HepG2 (cell line): ENCODE measurements around the gene AHCTF1. TPM values are rescaled to one million over a fixed set of nuclear protein-coding genes. Genes with fewer than 3 reads are reported as not detected.

Experiments
- CEBPB ChIP-seq: IDR thresholded peaks from 2 replicates; pipeline ENCODE4 v1.6.1; 2011; ENCODE audit warnings: low read depth, low read length, improper control_type of control experiment, borderline replicate concordance
- CEBPG ChIP-seq: IDR thresholded peaks from 2 replicates; pipeline ENCODE4 v1.6.1; 2016
- FOXA1 ChIP-seq, 2 experiments: fragments of 450-650 bp in 1 of 2; sonication (generic) in 1 of 2; formaldehyde crosslinking in 1 of 2; IDR thresholded peaks; 2 replicates each; pipeline versions ENCODE4 v1.4.0 to v1.6.1; 2016 to 2020; ENCODE audit warnings: missing genetic modification reagents in 1 of 2
- GMEB2 ChIP-seq: IDR thresholded peaks from 2 replicates; pipeline ENCODE4 v1.6.1; 2016; ENCODE audit warnings: missing biosample characterization, missing genetic modification reagents, low read depth
- GTF2F1 ChIP-seq: fragments of 150-350 bp; IDR thresholded peaks from 2 replicates; pipeline ENCODE4 v1.6.1; 2014; ENCODE audit warnings: low read length
- HMG20A ChIP-seq: IDR thresholded peaks from 2 replicates; pipeline ENCODE4 v1.6.1; 2016; ENCODE audit warnings: borderline replicate concordance
- KAT8 ChIP-seq: IDR thresholded peaks from 2 replicates; pipeline ENCODE4 v1.6.1; 2016; ENCODE audit warnings: missing genetic modification reagents, missing compliant biosample characterization
- MXI1 ChIP-seq: IDR thresholded peaks from 3 replicates; pipeline ENCODE4 v1.6.1; 2012; ENCODE audit warnings: low read depth, low read length, inconsistent platforms, borderline replicate concordance
- NKX3-1 ChIP-seq: sonication (generic); formaldehyde crosslinking; IDR thresholded peaks from 2 replicates; pipeline ENCODE4 v1.5.0; 2020; ENCODE audit warnings: missing genetic modification reagents
- PAWR ChIP-seq: sonication (generic); formaldehyde crosslinking; IDR thresholded peaks from 2 replicates; pipeline ENCODE4 v1.4.0; 2020; ENCODE audit warnings: missing genetic modification reagents, mild to moderate bottlenecking, borderline replicate concordance
- PBX3 ChIP-seq: sonication (generic); formaldehyde crosslinking; IDR thresholded peaks from 2 replicates; pipeline ENCODE4 v1.8.1; 2023; ENCODE audit warnings: missing genetic modification reagents, inconsistent platforms, borderline replicate concordance
- PCBP2 ChIP-seq: fragments of 200-400 bp; formaldehyde crosslinking; optimal IDR thresholded peaks from 2 replicates; pipeline ENCODE3; 2018; ENCODE audit warnings: low read length, low read depth; ENCODE audit not compliant: poor library complexity, severe bottlenecking
- PITX1 ChIP-seq: sonication (generic); formaldehyde crosslinking; IDR thresholded peaks from 2 replicates; pipeline ENCODE4 v1.5.1; 2020; ENCODE audit warnings: mild to moderate bottlenecking, missing genetic modification reagents
- SAP130 ChIP-seq: IDR thresholded peaks from 2 replicates; pipeline ENCODE4 v1.6.1; 2016; ENCODE audit warnings: low read depth
- SMC3 ChIP-seq: IDR thresholded peaks from 2 replicates; pipeline ENCODE4 v1.6.1; 2011; ENCODE audit warnings: low read length, improper control_type of control experiment
- SOX13 ChIP-seq, 3 experiments: fragments of 450-650 bp in 1 of 3; sonication (generic) in 1 of 3; formaldehyde crosslinking in 1 of 3; IDR thresholded peaks in 2 of 3; conservative IDR thresholded peaks in 1 of 3; 2 replicates each; pipeline versions ENCODE4 v1.5.0 to v1.6.1; 2016 to 2020; ENCODE audit warnings: antibody characterized with exemption in 1 of 3, mild to moderate bottlenecking in 1 of 3, missing compliant biosample characterization in 1 of 3, missing genetic modification reagents in 1 of 3, moderate library complexity in 1 of 3
- SOX5 ChIP-seq: IDR thresholded peaks from 2 replicates; pipeline ENCODE4 v1.6.1; 2016; ENCODE audit warnings: borderline replicate concordance
- TAF15 ChIP-seq: fragments of 200-400 bp; formaldehyde crosslinking; IDR thresholded peaks from one replicate; pipeline ENCODE4 v1.6.1; 2018; ENCODE audit warnings: mild to moderate bottlenecking, low read depth, low read length; ENCODE audit not compliant: poor library complexity, severe bottlenecking
- TFE3 ChIP-seq: IDR thresholded peaks from 2 replicates; pipeline ENCODE4 v1.6.1; 2016
- ZBTB8A ChIP-seq: sonication (generic); formaldehyde crosslinking; IDR thresholded peaks from 2 replicates; pipeline ENCODE4 v1.4.0; 2020; ENCODE audit warnings: mild to moderate bottlenecking, low read depth, missing genetic modification reagents, borderline replicate concordance
- ZNF12 ChIP-seq: sonication (generic); formaldehyde crosslinking; IDR thresholded peaks from 2 replicates; pipeline ENCODE4 v1.5.0; 2020; ENCODE audit warnings: missing genetic modification reagents
- ZNF331 ChIP-seq: sonication (generic); formaldehyde crosslinking; IDR thresholded peaks from 2 replicates; pipeline ENCODE4 v1.4.0; 2020; ENCODE audit warnings: missing genetic modification reagents
- ZNF496 ChIP-seq: sonication (generic); formaldehyde crosslinking; IDR thresholded peaks from 2 replicates; pipeline ENCODE4 v1.8.1; 2023; ENCODE audit warnings: mild to moderate bottlenecking, moderate library complexity, missing genetic modification reagents; ENCODE audit not compliant: insufficient replicate concordance
- ZNF512 ChIP-seq: sonication (generic); formaldehyde crosslinking; IDR thresholded peaks from 2 replicates; pipeline ENCODE4 v1.4.0; 2020; ENCODE audit warnings: mild to moderate bottlenecking, missing genetic modification reagents
- ZNF674 ChIP-seq: sonication (generic); formaldehyde crosslinking; IDR thresholded peaks from 2 replicates; pipeline ENCODE4 v1.5.0; 2020; ENCODE audit warnings: low read depth, mild to moderate bottlenecking, missing genetic modification reagents
- polyA plus RNA-seq, 8 experiments: library from polyadenylated mRNA; depleted of rRNA in 3 of 8; stranded (reverse) in 7 of 8; unstranded in 1 of 8; fragments of >200 nt; fragmentation: Illumina TruSeq in 4 of 8; extraction: Trizol in 4 of 8; gene quantifications; 2 replicates each; pipeline versions ENCODE4 v1.2.1 to v1.2.3, GENCODE V29; 2011 to 2016; ENCODE audit warnings: low read depth in 4 of 8, missing spikeins in 1 of 8, mixed read lengths in 1 of 8; ENCODE audit not compliant: insufficient read depth in 1 of 8
- total RNA-seq, 5 experiments: library from RNA; depleted of rRNA; stranded (reverse); fragments of >200 nt; fragmentation: Illumina TruSeq; extraction: Trizol; gene quantifications; 2 replicates each; pipeline ENCODE4 v1.2.3, GENCODE V29; 2016; ENCODE audit warnings: low read depth in 1 of 5

AHCTF1 gene
- total and polyA plus RNA-seq, 2 of the 13 experiments (the other 11 are each of a cell fraction or from before 2014, with no cell fraction given) = 16.6 to 45.9 TPM

GRCh38 chr1:246906833-246907232 is 24.9 kb downstream of the AHCTF1 start (continued):
- no peak for TF ChIP-seq PBX3 (CRISPR knock-in tag)
- no peak for TF ChIP-seq ZNF674 (CRISPR knock-in tag)
- TF ChIP-seq TFE3 = no peak
- peak; percentile 34; the same call in 1 of the 2 replicates for TF ChIP-seq CEBPB
- no peak for TF ChIP-seq ZBTB8A (CRISPR knock-in tag)
- TF ChIP-seq NKX3-1 (CRISPR knock-in tag) = no peak
- TF ChIP-seq MXI1 = no peak; the same call in 2 of the 3 replicates
- no peak for TF ChIP-seq GMEB2 (CRISPR knock-in tag)
- TF ChIP-seq SMC3 = no peak
- no peak for TF ChIP-seq KAT8
- no peak for TF ChIP-seq PITX1
- peak; percentile 57; the same call in 1 of the 2 replicates for TF ChIP-seq HMG20A (CRISPR knock-in tag)
- no peak for TF ChIP-seq PAWR (CRISPR knock-in tag)
- peak; percentile 98 for TF ChIP-seq ZNF12 (CRISPR knock-in tag)
- peak; percentile 35; the same call in 1 of the 2 replicates for TF ChIP-seq SOX5 (CRISPR knock-in tag)
- TF ChIP-seq ZNF331 (CRISPR knock-in tag) = peak; percentile 21; the same call in 1 of the 2 replicates
- no peak for TF ChIP-seq TAF15
- no peak for TF ChIP-seq ZNF512 (CRISPR knock-in tag)
- TF ChIP-seq ZNF496 (CRISPR knock-in tag) = no peak
- TF ChIP-seq SOX13 (IDR thresholded peaks at IDR 0.05) = no peak
- TF ChIP-seq SOX13 (CRISPR knock-in tag; conservative IDR thresholded peaks at IDR 0.05 in 1 of 2, IDR thresholded peaks at IDR 0.05 in 1 of 2) = peak in 1 of 2 experiments; percentile 54; a peak in 1 of 4 replicates
- TF ChIP-seq SAP130 (CRISPR knock-in tag) = peak; percentile 75
- peak; percentile 60 for TF ChIP-seq CEBPG (CRISPR knock-in tag)
- no peak for TF ChIP-seq GTF2F1
- no peak for TF ChIP-seq FOXA1 (IDR thresholded peaks at IDR 0.05)
- TF ChIP-seq FOXA1 (CRISPR knock-in tag; IDR thresholded peaks at IDR 0.05) = peak; percentile 62
- no peak for TF ChIP-seq PCBP2
